Activated CD8-positive, alpha-beta T cell treated with anti-CD3 and anti-CD28 coated beads for 36 hours (primary cell): ENCODE data around the gene PPP3CA. TPM values are rescaled to one million over a fixed set of nuclear protein-coding genes. Genes with fewer than 3 reads are reported as not detected.

ENCODE experiments used
- ATAC-seq: fragments of 200-7000 bp; cut with Tn5 transposase; one replicate; pipeline ENCODE4 v1.10.0; 2021; ENCODE audit warnings: mild to moderate bottlenecking, moderate library complexity
- CTCF ChIA-PET: fragments of 350-600 bp; sonication (Branson Sonifier 250); formaldehyde crosslinking; loops from one replicate; lab custom pipeline; 2021; ENCODE audit warnings: antibody characterized with exemption; lab: Charles Lee
- POLR2A ChIA-PET: fragments of 350-600 bp; sonication (Branson Sonifier 250); formaldehyde crosslinking; loops from one replicate; lab custom pipeline; 2021; ENCODE audit warnings: antibody characterized with exemption; lab: Charles Lee
- DNase-seq: peaks from one replicate; pipeline ENCODE4 v3.0.0-alpha.2; 2020
- H3K27ac Mint-ChIP-seq: one replicate; pipeline ENCODE4 v1.8.0; 2021; ENCODE audit warnings: mild to moderate bottlenecking, mixed read lengths
- H3K27me3 Mint-ChIP-seq: one replicate; pipeline ENCODE4 v1.8.0; 2021; ENCODE audit warnings: mixed read lengths
- H3K36me3 Mint-ChIP-seq: one replicate; pipeline ENCODE4 v1.8.0; 2021; ENCODE audit warnings: low read depth, mixed read lengths
- H3K4me1 Mint-ChIP-seq: one replicate; pipeline ENCODE4 v1.8.0; 2021; ENCODE audit warnings: low read depth, mixed read lengths
- H3K4me3 Mint-ChIP-seq: one replicate; pipeline ENCODE4 v1.8.0; 2021; ENCODE audit warnings: mild to moderate bottlenecking, moderate library complexity, mixed read lengths
- H3K9me3 Mint-ChIP-seq: one replicate; pipeline ENCODE4 v1.8.0; 2021; ENCODE audit warnings: mixed read lengths
- CTCF ChIP-seq: fragments of 200-600 bp; IDR thresholded peaks from one replicate; pipeline ENCODE4 v1.8.0; 2022; ENCODE audit warnings: antibody characterized with exemption, mild to moderate bottlenecking
- intact Hi-C: fragments of 100-400 bp; cut with micrococcal nuclease; formaldehyde crosslinking; loops from one replicate; pipeline ENCODE4 v1.10.0; 2022
- total RNA-seq, 2 experiments: library from RNA; stranded (reverse); gene quantifications; one replicate each; pipeline ENCODE4 v1.2.3, GENCODE V29; 2021

Gene PPP3CA
- total RNA-seq, 2 experiments from 2014 or later, result 11.8 to 12.7 TPM

GRCh38 chr4:101283434-101283833 is 63.9 kb downstream of the PPP3CA start:
- ATAC-seq (no peak), DNase-seq (no peak)
- Mint-ChIP-seq H3K36me3 (no peaks in the 10 kb centered on the region), H3K27me3 (no peaks in the 10 kb centered on the region), H3K4me3 (no peak overlapping the region), H3K27ac (no peak overlapping the region), H3K9me3 (no peaks in the 10 kb centered on the region), H3K4me1 (peaks cover 54% of the 10 kb centered on the region)
- TF ChIP-seq CTCF, result no peak
- ChIA-PET POLR2A (interaction anchor here (0.6 kb wide), 1 partner anchor 20 kb away, joined by 3 read pairs; no protein-coding TSS in a partner anchor), CTCF (no interaction called here)
- intact Hi-C loops, result loop anchor here (5.0 kb wide), 1 partner anchor 64 kb away; the partner anchor contains the start of gene PPP3CA

DNA sequence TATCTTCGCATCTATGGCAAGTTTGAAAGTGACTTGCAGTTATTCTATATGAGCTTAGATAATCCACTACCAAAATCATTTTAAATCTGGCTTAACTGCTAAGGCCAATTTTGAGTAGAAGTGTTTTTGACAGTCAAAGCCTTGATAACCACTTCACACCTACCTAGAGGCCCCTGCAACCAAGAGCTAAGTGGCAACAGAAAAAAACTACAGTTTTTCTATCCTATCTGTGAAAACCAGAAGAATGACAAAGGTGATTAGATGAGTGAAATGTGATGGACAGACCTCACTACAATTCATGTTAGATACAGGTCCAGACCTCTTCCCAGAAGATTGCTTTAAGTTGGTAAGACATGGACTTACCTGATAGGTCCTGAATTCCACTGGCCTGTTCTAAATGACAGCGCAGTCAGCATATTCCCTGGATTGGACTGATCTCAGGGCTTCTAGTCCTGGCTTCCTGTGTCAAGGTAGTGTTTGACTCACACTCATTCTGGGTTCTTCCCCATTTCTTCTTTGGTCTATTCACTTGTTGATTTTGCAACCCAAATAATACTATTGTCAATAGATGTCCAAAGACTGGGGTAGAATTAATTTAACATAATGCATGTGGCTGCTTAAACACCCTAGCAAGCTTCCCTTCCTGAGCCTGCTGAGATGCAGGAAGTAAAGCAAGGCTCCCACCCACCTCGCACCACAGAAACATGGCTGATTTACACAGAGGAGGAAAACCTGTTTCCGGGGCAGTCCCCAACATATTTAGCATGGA is 65.1 kb downstream of the PPP3CA start:
- CTCF ChIA-PET, result interaction anchor here (0.9 to 1.7 kb wide), 2 partner anchors 24 to 113 kb away, joined by 4 read pairs; no protein-coding TSS in a partner anchor
- peaks cover 47% of the 10 kb centered on the region for H3K4me1 Mint-ChIP-seq
- H3K4me3 Mint-ChIP-seq, result no peak overlapping the region
- POLR2A ChIA-PET, result no interaction called here
- peak; percentile 75 for DNase-seq
- H3K27ac Mint-ChIP-seq, result no peak overlapping the region
- ATAC-seq, result peak; percentile 83
- TF ChIP-seq CTCF, result no peak
- no peaks in the 10 kb centered on the region for H3K27me3 Mint-ChIP-seq
- intact Hi-C loops, result loop anchor here (5.0 kb wide), 1 partner anchor 65 kb away; the partner anchor contains the start of gene PPP3CA
- H3K9me3 Mint-ChIP-seq, result no peaks in the 10 kb centered on the region
- H3K36me3 Mint-ChIP-seq, result no peaks in the 10 kb centered on the region

DNA sequence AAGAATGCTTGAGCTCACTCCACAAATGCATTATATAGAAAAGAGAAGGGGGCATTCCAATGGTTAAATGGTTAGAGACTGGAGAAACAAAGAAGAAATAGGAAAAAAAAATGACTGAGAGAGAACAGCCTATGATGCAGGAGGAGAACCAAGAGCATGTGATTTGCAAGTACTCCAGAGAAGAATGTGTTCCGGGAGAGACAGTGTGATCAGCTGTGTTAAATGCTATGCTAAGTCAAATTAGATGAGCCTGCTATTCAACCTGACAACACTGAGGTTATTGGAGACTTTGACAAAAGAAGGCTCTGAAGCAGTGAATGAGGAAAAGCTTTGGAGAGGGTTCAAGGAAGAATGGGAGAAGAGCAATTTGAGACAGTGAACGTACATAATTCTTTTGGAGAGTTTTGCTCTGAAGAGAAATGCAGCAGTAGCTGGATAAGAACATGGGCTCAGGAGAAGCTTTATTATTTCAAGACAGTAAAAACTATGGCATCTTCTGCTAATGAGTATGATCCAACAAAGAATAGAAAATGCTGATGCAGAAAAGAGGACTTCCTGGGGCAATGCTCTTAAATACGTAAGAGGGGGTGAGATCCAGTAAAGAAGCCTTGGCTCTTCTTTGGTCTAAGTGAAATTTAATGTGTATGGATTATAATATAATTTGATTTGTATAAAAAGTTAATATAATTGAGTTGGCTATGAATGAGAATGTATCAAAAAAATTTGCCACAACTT is 66.3 kb downstream of the PPP3CA start:
- POLR2A ChIA-PET, result interaction anchor here (0.5 kb wide), 1 partner anchor 304 kb away, joined by 3 read pairs; no protein-coding TSS in a partner anchor
- DNase-seq (no peak), ATAC-seq (no peak)
- Mint-ChIP-seq H3K27me3 (no peaks in the 10 kb centered on the region), H3K4me3 (no peak overlapping the region), H3K27ac (no peak overlapping the region), H3K36me3 (no peaks in the 10 kb centered on the region), H3K9me3 (no peaks in the 10 kb centered on the region), H3K4me1 (peaks cover 52% of the 10 kb centered on the region)
- TF ChIP-seq CTCF, result no peak
- intact Hi-C loops, result loop anchor here (5.0 kb wide), 1 partner anchor 66 kb away; the partner anchor contains the start of gene PPP3CA
- CTCF ChIA-PET, result interaction anchor here (1.0 to 1.7 kb wide), 2 partner anchors 11 to 112 kb away, joined by 3 to 4 read pairs; no protein-coding TSS in a partner anchor

DNA sequence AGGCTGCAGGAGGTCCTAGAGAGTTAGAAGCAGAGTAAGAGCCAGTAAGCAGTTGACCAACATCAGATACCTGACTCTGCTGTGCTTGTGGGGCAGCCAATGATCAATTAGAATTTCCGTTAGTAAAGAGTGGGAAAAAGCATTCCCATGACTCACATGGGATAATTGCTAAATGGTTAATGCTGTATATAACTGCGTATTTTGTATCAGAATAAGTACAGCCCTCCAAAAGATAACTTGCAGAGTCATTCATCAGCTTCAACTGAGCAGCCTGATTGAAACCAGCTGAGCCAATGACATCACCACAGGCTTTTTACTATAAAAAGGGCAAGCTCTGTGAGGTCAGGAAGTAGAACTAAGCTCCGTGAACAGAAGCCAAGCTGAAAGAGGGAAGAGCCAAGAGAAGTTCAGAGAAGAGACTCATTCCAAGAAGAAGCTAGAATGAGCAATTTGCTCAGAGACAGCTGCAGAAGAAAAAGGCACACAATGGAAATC is 67.9 kb downstream of the PPP3CA start:
- Mint-ChIP-seq H3K27me3 (no peaks in the 10 kb centered on the region), H3K36me3 (no peaks in the 10 kb centered on the region), H3K4me3 (peak overlapping the region; percentile 17), H3K4me1 (peaks cover 48% of the 10 kb centered on the region), H3K27ac (peak overlapping the region; percentile 44), H3K9me3 (no peaks in the 10 kb centered on the region)
- ATAC-seq, result peak; percentile 68
- CTCF ChIA-PET, result no interaction called here
- TF ChIP-seq CTCF, result no peak
- DNase-seq, result peak; percentile 52
- POLR2A ChIA-PET, result no interaction called here
- intact Hi-C loops, result no loop called here
